ENCODE measurements around the gene BDKRB2. TPM values are rescaled to one million over a fixed set of nuclear protein-coding genes. Genes with fewer than 3 reads are reported as not detected.

The BDKRB2 gene
- total and polyA plus RNA-seq, 2 of the 13 experiments (the other 11 are each of a cell fraction or from before 2014, with no cell fraction given): 0.03 TPM; not detected in 1

DNA sequence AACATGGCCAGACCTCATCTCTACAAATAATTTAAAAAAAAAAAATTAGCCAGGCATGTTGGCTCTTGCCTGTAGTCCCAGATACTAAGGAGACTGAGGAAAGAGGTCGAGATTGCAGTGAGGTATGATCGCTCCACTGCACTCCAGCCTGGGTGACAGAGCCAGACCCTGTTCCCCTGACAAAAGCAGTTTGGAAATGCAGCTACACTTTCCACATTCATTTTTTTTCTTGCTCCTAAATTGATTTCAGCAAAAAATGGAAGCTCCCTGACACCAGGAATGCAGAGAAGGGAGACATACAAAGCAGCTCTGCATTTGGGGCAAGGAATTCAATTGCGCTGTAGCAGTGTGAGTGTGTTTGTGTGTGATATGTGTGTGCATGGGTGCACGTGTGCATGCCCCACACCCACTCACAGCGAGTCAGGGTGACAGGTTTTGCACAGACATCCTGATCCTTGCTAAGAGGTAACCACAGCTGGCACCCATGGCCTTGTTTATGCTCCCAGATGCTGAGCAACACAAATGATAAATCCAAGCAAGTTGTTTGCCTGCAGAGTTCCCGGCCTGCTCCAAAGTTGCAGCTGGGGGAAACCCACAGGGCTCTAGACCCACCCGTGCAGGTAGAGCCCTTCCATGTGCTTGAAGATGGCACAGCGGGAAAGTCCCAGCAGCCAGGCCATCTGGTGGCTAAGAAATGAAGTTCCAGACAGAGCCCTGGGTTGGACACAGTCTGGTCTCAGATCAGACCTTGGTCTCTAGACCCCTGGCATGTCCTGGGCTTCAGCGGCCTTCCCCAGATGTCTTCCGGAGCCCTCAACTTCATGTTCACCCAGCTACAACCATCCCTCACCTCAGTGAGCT is 25.9 kb upstream of the BDKRB2 start:
- WGBS (ENCODE audit: low lambda C conversion rate): 36% methylated on average over 9 of the region's 10 CpGs
- no peaks in the 10 kb centered on the region for H3K9me3 ChIP-seq (ENCODE audit: low read length)
- intact Hi-C loops (cut with micrococcal nuclease; ENCODE audit: unreplicated experiment): no loop called here
- no peaks in the 10 kb centered on the region for H4K20me1 ChIP-seq (ENCODE audit: insufficient read depth, low read length)
- DNase-seq (ENCODE audit: low spot score) (no peak), ATAC-seq (peak; percentile 86), FAIRE-seq (no peak)
- CTCF ChIA-PET (ENCODE audit: low intra/inter-chr PET ratio, low total read pairs): interaction anchor here (0.6 kb wide), 1 partner anchor 78 kb away, joined by 3 read pairs; no protein-coding TSS in a partner anchor
- no peak for TF ChIP-seq ZNF562 (CRISPR knock-in tag; IDR thresholded peaks at IDR 0.05; ENCODE audit: borderline replicate concordance)
- no peak for TF ChIP-seq ZFP91 (CRISPR knock-in tag; IDR thresholded peaks at IDR 0.05; ENCODE audit: borderline replicate concordance)
- TF ChIP-seq, protein P1, sequence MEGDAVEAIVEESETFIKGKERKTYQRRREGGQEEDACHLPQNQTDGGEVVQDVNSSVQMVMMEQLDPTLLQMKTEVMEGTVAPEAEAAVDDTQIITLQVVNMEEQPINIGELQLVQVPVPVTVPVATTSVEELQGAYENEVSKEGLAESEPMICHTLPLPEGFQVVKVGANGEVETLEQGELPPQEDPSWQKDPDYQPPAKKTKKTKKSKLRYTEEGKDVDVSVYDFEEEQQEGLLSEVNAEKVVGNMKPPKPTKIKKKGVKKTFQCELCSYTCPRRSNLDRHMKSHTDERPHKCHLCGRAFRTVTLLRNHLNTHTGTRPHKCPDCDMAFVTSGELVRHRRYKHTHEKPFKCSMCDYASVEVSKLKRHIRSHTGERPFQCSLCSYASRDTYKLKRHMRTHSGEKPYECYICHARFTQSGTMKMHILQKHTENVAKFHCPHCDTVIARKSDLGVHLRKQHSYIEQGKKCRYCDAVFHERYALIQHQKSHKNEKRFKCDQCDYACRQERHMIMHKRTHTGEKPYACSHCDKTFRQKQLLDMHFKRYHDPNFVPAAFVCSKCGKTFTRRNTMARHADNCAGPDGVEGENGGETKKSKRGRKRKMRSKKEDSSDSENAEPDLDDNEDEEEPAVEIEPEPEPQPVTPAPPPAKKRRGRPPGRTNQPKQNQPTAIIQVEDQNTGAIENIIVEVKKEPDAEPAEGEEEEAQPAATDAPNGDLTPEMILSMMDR (CRISPR knock-in tag; IDR thresholded peaks at IDR 0.05): peak; percentile 15; the same call in 1 of the 2 replicates
- no peak for TF ChIP-seq NBN (conservative IDR thresholded peaks at IDR 0.05)
- TF ChIP-seq MXD4 (CRISPR knock-in tag; IDR thresholded peaks at IDR 0.05): no peak
- TF ChIP-seq SRSF9 (IDR thresholded peaks at IDR 0.05; ENCODE audit: borderline replicate concordance, insufficient read depth, low read depth, low read length, poor library complexity, severe bottlenecking): no peak
- no peak for TF ChIP-seq ZNF24 (IDR thresholded peaks at IDR 0.05)
- peaks cover 5% of the 10 kb centered on the region; the same call in 1 of the 2 replicates for H3K4me1 ChIP-seq (ENCODE audit: insufficient read depth, low read length)
- no peak overlapping the region for H3K9ac ChIP-seq (ENCODE audit: insufficient read depth, low read depth, low read length)
- no peaks in the 10 kb centered on the region for H3K79me2 ChIP-seq (ENCODE audit: insufficient read depth, low read length)
- POLR2A ChIA-PET: no interaction called here
- no peak overlapping the region for H2AFZ ChIP-seq (ENCODE audit: low read length)
- no TSS peak for BruUV-seq (replicated peaks)
- H3K27me3 ChIP-seq (ENCODE audit: control insufficient read depth in 1 of 2, insufficient read depth in 2 of 2, low read length in 2 of 2): no peaks in the 10 kb centered on the region; a peak in 1 of 5 replicates
- in situ Hi-C loops (cut with HindIII; ENCODE audit: extremely low pct_ligation_motif_present, low pct_unique_long_range_greater_than_20kb): no loop called here
- H3K4me3 ChIP-seq (replicated peaks in 1 of 3; ENCODE audit: insufficient read depth in 1 of 3, low read depth in 2 of 3, low read length in 3 of 3): no peak overlapping the region
- no peak overlapping the region for H3K27ac ChIP-seq (ENCODE audit: extremely low read length, insufficient read depth, low read length)
- H3K4me2 ChIP-seq (ENCODE audit: low read depth, low read length): no peak overlapping the region
- H3K36me3 ChIP-seq (replicated peaks in 1 of 2; ENCODE audit: control insufficient read depth in 1 of 2, insufficient read depth in 2 of 2, low read length in 2 of 2): no peaks in the 10 kb centered on the region
